NCI-H2107 treated with DMSO at 0.1 percent for 48 hours (cell line): ENCODE results near the gene PRPF19.

Experiments
- DNase-seq: peaks from one replicate; lab custom pipeline; 2025; ENCODE audit not compliant: unreplicated experiment; lab: John Stamatoyannopoulos, UW

The PRPF19 gene

DNA sequence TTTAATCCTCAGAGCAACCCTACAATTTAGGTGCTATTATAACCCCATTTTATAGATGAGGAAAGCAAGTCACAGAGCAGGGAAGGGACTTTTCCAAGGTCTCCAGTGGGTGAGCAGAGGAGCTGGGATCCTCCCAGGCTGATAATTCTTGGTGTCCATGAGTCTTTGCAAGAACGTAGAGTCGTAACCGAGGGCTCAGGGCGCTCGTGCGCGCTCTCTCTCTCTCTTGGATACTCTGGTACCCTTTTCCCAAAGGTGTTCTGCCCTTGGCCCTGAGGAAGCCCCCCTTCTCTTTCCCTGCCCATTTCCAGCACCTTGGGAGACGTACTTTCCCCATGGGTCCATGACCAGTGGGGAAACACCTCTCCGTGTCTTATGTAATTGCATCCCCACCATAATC is 44.2 kb downstream of the PRPF19 start:
- no peak for DNase-seq

- peak; percentile 68 for DNase-seq
These were observed 45.4 kb downstream of the PRPF19 start for GRCh38 chr11:60860943-60861342.

- DNase-seq: no peak
These were observed 46.7 kb downstream of the PRPF19 start for GRCh38 chr11:60859616-60860250.

DNA sequence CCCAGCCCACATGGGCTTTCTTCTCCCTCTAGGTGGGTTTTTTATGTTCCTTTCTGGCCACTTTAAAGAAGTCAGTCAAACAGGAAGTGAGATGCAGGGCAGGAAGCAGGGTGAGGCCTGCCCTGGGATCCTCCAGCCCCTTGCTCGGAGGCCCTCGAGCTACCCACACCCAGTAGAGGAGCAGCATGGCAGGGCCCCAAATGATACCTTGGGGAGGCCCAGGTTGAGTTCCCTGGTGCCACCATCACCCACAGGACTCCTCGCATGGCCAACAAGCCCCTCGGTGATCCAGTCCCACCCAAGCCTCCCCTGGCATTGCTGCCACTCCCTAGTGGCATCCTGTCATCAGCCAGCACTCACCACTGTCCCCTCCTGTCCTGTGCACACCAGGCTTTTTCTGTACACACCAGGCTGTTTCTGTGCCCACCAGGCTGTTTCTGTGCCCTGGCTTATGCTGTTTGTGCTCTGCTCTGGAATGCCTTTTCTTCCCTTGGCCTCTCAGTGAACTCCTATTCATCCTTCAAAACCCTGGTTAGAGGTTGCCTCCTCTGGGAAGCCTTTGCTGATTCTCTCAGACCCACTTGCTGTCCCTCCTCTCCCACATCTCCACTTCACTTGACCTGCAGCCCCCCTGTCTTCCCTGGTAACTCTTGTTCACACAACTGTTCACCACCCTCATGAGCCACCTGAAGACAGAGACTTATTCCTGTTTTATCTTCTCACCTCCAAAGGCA is 47.5 kb downstream of the PRPF19 start:
- no peak for DNase-seq

DNA sequence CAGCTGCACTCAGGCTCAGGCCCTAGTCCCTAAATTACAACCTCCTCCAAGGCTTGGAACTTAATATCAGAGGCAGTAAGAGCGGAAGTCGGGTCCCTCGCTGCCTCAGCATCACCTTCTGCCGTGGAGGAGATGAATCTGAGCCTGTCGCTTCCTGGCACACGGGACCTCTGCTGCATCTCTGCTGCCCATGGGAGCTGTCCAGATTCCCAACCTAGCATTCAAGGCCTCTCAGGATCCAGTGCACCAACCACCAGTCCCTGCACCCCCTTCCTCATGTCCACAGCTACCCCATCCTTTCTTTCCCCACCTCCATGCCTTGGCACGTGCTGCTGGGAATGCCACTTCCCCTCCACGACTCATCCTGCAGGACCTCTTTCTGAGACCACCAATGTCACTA is 48.1 kb downstream of the PRPF19 start:
- no peak for DNase-seq

DNA sequence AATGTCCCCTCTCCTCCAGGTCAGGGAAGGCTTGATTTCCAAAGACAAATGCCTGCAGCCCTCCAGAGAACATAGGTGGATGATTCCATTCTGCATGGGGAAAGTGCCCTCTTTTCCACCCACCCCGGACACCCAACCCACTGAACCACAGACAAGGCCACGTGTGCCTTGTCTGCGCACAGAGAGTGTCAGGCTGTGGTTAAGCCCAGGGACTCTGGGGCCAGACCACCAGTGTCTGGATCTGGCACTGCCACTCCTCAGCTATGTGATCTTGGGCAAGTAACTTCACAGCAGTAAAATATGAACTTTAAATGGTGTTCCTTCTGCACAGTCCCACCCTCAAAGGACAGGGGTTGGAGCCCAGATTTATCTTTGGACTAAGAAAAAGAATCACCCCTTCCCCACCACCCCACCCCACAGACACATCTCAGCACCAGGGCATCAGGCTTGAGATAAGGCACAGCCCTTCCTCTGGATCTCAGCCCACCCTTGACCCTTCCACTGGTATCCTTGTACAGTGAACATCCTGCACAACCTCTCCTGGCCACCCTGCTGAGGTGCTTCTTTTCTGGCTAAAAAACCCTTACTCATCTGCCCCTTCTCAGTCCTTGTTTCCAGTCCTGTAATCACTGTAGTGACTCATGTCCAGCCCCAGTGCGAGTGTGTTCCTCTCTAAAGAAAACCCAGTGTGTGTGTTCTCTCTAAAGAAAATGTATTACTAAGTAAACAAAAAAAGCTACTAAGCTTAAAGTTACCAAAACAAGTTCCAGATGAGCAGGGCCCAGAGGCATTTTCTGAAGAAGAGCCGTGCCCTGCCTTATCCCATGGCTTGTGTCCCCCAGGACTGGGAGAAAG is 48.8 kb downstream of the PRPF19 start:
- DNase-seq: no peak

DNA sequence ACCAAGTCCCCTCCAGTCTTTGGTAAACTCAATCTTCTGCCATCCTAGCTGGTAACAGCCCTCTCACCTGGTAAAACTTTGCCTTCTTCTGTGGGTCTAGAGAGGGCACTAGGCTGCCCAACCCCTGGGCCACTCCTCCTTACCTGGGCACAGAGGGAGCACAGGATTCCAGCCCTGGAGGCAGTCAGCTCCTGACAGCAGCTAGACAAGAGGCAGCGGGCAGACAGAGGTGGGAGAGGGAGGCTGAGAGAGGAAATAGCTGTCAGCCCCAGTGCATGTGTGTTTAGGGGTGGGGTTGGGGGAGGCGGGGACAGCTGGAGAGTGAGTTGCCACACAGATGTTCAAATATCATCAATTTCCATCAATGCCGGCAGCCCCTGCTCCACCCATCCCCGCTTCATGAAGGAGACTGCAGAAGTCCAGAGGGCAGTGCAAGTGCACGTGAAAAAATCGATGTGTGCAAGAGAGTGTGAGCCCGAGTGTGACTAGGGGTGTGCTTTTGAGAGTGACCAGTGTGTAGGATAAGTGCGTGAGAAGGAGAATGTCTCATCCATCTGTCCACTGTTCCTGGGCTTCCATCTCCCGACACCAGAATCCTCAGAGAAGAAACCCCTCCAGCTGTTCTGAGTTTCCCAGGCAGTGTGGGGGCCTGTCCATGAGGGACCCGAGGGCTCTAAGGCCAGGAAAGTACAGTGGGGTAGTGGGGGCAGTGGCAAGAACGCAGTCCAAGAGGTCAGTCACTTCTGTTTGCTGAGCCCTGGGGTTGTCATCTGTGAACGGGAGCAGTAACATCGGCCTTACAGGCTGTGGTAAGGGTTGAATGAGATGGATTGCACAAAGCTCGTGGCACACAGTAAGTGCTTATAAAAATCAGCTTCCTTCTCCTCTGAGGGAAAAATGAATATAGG is 50.4 kb downstream of the PRPF19 start, which contains the start of gene PTGDR2:
Gene PTGDR2, minus strand, starts transcription at position 225 of the 908 bp plus-strand sequence. CDS start 2,228 bp downstream, outside the sequence.
- DNase-seq: no peak

DNA sequence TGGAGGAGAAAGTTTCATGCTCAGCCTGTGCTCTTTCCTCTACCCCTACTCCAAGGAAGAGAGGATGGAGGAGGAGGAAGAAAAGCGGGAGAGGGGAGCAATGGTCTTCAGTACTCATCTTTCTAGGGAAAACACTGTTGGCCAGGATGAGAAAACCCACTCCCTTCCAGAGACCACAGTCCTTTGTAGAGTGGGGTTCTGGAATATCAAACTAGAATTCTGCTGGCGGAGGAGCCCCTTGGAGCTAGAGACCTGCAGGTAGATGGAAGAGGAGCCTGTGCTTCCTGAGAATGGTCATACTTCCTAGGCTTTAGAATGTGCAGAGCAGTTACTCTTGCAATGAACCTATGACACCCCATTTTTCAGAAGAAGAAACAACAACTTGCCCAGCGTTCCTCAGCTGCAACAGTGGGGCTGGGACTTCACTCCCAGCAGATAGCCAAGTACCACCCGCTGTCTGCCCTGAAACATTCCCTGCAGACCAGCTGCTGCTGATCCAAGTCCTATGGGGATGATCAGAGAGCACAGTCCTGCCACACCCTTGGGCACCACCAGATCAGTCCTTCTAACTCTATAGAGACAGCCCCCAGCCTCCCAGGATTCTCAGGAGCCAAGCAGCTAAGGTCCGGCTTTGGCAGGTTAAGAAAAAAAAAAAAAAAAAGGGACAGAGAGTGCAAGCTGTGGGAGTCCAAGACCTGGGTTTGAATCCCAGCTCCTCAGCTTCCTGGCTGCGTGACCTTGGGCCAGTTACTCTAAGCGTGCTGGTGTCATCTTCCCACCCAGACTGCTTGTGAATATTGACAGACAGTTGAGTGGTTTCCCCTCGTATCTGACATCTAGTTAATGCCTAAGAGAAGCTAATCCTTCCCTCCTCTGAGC is 51.3 kb downstream of the PRPF19 start:
- DNase-seq: no peak

DNA sequence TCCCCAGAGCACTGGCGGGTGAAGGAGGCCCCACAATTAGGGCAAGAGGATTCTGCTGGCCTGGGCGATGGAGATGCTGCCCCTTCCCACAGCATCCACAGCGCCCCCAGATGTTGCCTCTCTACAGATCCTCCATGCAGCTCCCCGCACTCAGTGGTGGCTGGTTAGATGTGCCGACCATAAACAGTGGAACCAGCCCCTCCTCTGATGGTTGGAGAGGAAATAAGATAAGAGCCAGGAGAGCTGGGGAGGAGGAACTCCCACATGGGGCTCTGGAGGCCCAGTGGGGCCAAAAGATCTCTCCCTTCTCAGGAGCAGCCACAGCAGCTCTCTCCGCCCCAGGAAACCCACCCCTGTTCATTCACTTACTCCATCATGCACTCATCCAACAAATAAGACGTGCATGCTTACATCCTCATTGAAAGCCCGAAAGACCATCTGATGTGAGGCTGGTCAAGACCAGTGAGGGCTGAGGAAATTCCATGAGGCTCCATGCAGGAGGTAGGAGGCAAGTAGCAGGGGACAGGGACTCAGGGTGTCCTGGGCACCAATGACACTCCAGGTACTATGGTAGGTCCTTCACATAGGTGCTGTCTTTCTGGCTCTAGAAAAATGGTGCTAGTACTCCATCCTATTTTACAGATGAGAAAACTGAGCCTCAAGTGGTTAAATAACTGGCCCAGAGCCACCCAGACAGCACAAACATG is 52.1 kb downstream of the PRPF19 start:
- DNase-seq: no peak

GRCh38 chr11:60852982-60853950 is 53.1 kb downstream of the PRPF19 start:
- no peak for DNase-seq

GRCh38 chr11:60852117-60852981 is 54.0 kb downstream of the PRPF19 start:
- DNase-seq: no peak

GRCh38 chr11:60851327-60852104 is 54.9 kb downstream of the PRPF19 start:
- no peak for DNase-seq

DNA sequence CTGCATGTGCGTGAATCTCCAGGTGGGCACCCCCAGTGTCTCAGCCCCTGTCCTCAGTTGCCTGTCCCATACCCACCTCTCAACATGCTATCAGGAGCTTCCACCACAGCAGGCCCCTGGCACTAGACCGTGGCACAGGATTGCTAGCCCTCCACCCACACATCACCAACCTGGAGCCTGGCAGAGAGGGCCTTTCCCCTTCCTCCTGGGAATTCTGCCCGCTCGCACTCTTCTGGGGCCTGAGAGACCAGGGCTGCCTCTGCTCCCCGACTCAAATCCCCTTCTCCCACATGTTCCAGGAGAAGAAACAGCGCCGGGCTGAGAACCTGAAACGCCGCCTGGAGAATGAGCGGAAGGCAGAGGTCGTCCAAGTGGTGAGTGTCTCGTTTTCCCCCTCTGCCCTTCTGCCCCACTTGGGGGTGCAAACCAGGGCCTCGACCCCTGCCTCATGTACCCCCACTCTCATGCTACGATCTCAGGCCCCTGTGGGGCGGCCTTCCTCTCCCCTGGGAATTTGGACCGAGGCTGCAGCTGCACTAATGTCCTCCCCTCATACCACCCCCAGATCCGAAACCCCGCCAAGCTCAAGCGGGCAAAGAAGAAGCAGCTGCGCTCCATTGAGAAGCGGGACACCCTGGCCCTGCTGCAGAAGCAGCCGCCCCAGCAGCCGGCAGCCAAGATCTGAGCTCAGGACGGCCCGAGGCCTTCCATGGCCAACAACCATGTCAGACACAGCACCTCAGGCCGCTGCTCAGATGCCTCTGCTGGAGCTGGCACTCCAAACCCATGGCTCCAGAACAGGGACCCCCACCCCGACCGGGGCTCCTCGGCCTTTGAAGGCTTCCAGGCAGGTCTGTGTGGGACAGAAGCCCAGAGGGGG is 56.5 kb downstream of the PRPF19 start:
- no peak for DNase-seq

DNA sequence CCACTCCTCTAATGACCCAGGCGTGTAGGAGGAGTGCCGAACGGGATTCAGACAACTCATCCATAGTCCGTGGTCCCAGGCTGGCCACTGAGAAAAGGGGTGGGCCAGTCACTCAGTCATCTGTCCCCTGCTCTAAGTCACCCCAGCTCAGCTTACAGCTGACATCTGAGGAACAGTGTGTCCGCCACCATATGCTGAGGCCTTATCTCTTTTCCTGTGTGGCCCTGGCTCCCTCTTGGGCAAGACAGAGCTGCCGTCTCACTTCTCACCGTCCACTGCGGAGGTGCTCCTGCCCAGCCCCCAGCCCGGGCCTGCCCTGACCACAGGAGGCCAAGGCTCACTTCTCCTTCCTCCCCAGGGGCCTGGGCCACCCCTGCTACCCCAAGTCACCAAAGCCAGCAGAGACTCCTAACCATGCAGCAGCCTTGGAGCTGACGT is 57.7 kb downstream of the PRPF19 start:
- DNase-seq: no peak

DNA sequence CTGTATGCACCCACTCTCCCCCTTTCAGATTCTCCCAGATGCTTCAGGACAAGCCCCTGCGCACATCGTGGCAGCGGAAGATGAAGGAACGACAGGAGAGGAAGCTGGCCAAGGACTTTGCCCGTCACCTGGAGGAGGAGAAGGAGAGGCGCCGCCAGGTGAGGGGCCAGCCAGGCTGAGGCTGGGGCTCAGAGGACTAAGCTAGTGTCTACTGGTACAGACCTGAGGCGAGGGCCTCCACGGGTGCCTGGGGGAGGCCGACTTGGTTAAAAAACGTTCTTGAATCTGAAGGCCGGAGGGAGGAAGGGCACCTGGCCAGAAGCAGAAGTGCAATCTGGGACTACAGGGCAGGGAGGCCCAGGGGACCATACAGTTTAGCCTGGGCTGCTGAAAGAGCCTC is 58.5 kb downstream of the PRPF19 start:
- no peak for DNase-seq
